Brain microvascular endothelial cell (primary cell): ENCODE measurements around the gene NSUN2.

Experiments used
- DNase-seq: peaks from one replicate; pipeline ENCODE4 v3.0.0-alpha.2; 2020
- H3K27ac ChIP-seq: fragments of 250-450 bp; sonication (Bioruptor Pico); 2 replicates; pipeline ENCODE4 v1.5.1; 2020; ENCODE audit warnings: mild to moderate bottlenecking, moderate library complexity
- H3K27me3 ChIP-seq: fragments of 250-450 bp; sonication (Bioruptor Pico); replicated peaks from 2 replicates; pipeline ENCODE4 v1.5.1; 2020; ENCODE audit warnings: mild to moderate bottlenecking
- H3K36me3 ChIP-seq: fragments of 250-450 bp; sonication (Bioruptor Pico); replicated peaks from 2 replicates; pipeline ENCODE4 v1.5.1; 2020; ENCODE audit warnings: mild to moderate bottlenecking
- H3K4me3 ChIP-seq: 2 replicates; pipeline ENCODE4 v1.5.1; 2011; ENCODE audit warnings: low read depth, mild to moderate bottlenecking, control low read depth, low read length, moderate library complexity
- CTCF ChIP-seq: IDR thresholded peaks from 2 replicates; pipeline ENCODE4 v1.5.1; 2011; ENCODE audit warnings: low read depth, mild to moderate bottlenecking, moderate library complexity, low read length, control low read depth, inconsistent platforms; ENCODE audit errors: missing control alignments
- in situ Hi-C: cut with HindIII; loops from 2 replicates; pipeline ENCODE4 v1.10.0; 2017; ENCODE audit warnings: low sequenced_read_pairs, low pct_ligation_motif_present

NSUN2 gene

GRCh38 chr5:6585168-6585567, 47.7 kb downstream of the NSUN2 start:
- no peak overlapping the region for H3K4me3 ChIP-seq
- H3K36me3 ChIP-seq, result no peaks in the 10 kb centered on the region
- H3K27me3 ChIP-seq, result peaks cover 15% of the 10 kb centered on the region
- no peak for TF ChIP-seq CTCF
- H3K27ac ChIP-seq, result no peak overlapping the region
- in situ Hi-C loops, result no loop called here
- no peak for DNase-seq

- Histone ChIP-seq H3K4me3 (no peak overlapping the region), H3K27ac (no peak overlapping the region), H3K27me3 (peaks cover 15% of the 10 kb centered on the region), H3K36me3 (no peaks in the 10 kb centered on the region)
- TF ChIP-seq CTCF, result no peak
- in situ Hi-C loops, result no loop called here
- no peak for DNase-seq
Measured at GRCh38 chr5:6584727-6585126, 48.1 kb downstream of the NSUN2 start.

- H3K27ac ChIP-seq, result no peak overlapping the region
- no peak overlapping the region for H3K4me3 ChIP-seq
- DNase-seq, result no peak
- TF ChIP-seq CTCF, result no peak
- in situ Hi-C loops, result no loop called here
- no peaks in the 10 kb centered on the region for H3K36me3 ChIP-seq
- peaks cover 15% of the 10 kb centered on the region for H3K27me3 ChIP-seq
Measured at GRCh38 chr5:6584101-6584645, 48.7 kb downstream of the NSUN2 start.

- H3K4me3 ChIP-seq, result peak overlapping the region; percentile 32
- H3K36me3 ChIP-seq, result no peaks in the 10 kb centered on the region
- H3K27me3 ChIP-seq, result peaks cover 15% of the 10 kb centered on the region
- H3K27ac ChIP-seq, result no peak overlapping the region
- DNase-seq, result no peak
- peak; percentile 43 for TF ChIP-seq CTCF
- in situ Hi-C loops, result no loop called here
Measured at GRCh38 chr5:6583049-6583880, 49.6 kb downstream of the NSUN2 start.

- DNase-seq, result no peak
- in situ Hi-C loops, result no loop called here
- Histone ChIP-seq H3K36me3 (no peaks in the 10 kb centered on the region), H3K27ac (no peak overlapping the region), H3K27me3 (peaks cover 15% of the 10 kb centered on the region), H3K4me3 (no peak overlapping the region)
- no peak for TF ChIP-seq CTCF
Measured at GRCh38 chr5:6582507-6583048, 50.3 kb downstream of the NSUN2 start.
